Chondrocyte (in vitro differentiated cells): Measurements from ENCODE around the gene STK32B. TPM values are rescaled to one million over a fixed set of nuclear protein-coding genes. Genes with fewer than 3 reads are reported as not detected.

ENCODE experiments used
- DNase-seq: peaks from one replicate; pipeline ENCODE4 v3.0.0; 2021; ENCODE audit warnings: mixed read lengths, low spot score
- H3K27ac Mint-ChIP-seq: one replicate; pipeline ENCODE4 v1.8.0; 2021; ENCODE audit warnings: mild to moderate bottlenecking, moderate library complexity, mixed read lengths; ENCODE audit not compliant: unreplicated experiment
- H3K27me3 Mint-ChIP-seq: 2 replicates; pipeline ENCODE4 v1.8.0; 2021; ENCODE audit warnings: low read depth, mixed read lengths
- H3K36me3 Mint-ChIP-seq: 2 replicates; pipeline ENCODE4 v1.8.0; 2021; ENCODE audit warnings: low read depth, mixed read lengths
- H3K4me1 Mint-ChIP-seq: 2 replicates; pipeline ENCODE4 v1.8.0; 2021; ENCODE audit warnings: low read depth, mild to moderate bottlenecking, mixed read lengths
- H3K4me3 Mint-ChIP-seq: one replicate; pipeline ENCODE4 v1.8.0; 2021; ENCODE audit warnings: mild to moderate bottlenecking, moderate library complexity, mixed read lengths; ENCODE audit not compliant: unreplicated experiment
- H3K9me3 Mint-ChIP-seq: 2 replicates; pipeline ENCODE4 v1.8.0; 2021; ENCODE audit warnings: low read depth, mixed read lengths
- total RNA-seq: library from RNA; stranded (reverse); gene quantifications from 3 replicates; pipeline ENCODE4 v1.2.1, GENCODE V29; 2021
- TF ChIP-seq, protein P1 (sequence below): fragments of 200-600 bp; sonication (generic); IDR thresholded peaks from 2 replicates; pipeline ENCODE4 v1.5.0; 2021; ENCODE audit warnings: antibody characterized with exemption, mild to moderate bottlenecking, moderate library complexity

The STK32B gene
- total RNA-seq, 1 donor from 2014 or later, result 14.2 TPM

DNA sequence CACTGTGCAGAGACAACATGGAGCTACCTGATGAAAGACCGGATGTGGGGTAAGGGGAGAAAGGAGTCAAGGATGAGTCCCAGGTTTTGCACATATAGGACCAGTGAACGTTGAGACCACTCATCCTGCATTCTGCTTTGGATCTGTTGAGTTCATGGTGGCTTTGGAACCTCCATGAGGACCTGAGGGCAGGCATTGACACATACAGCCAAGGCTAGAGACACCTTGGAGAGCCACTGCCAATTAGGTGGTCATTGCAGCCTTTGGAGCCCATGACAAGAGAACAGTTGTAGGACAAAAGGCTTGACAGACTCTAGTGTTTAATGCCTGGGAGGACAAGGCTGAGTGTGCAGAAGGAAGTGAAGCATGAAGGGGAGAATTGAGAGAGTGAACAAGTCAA is 87.9 kb downstream of the STK32B start:
- H3K27ac Mint-ChIP-seq, result no peak overlapping the region
- TF ChIP-seq, protein P1, sequence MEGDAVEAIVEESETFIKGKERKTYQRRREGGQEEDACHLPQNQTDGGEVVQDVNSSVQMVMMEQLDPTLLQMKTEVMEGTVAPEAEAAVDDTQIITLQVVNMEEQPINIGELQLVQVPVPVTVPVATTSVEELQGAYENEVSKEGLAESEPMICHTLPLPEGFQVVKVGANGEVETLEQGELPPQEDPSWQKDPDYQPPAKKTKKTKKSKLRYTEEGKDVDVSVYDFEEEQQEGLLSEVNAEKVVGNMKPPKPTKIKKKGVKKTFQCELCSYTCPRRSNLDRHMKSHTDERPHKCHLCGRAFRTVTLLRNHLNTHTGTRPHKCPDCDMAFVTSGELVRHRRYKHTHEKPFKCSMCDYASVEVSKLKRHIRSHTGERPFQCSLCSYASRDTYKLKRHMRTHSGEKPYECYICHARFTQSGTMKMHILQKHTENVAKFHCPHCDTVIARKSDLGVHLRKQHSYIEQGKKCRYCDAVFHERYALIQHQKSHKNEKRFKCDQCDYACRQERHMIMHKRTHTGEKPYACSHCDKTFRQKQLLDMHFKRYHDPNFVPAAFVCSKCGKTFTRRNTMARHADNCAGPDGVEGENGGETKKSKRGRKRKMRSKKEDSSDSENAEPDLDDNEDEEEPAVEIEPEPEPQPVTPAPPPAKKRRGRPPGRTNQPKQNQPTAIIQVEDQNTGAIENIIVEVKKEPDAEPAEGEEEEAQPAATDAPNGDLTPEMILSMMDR, result no peak
- DNase-seq, result no peak
- peaks cover 3% of the 10 kb centered on the region for H3K36me3 Mint-ChIP-seq
- H3K4me1 Mint-ChIP-seq, result peaks cover 12% of the 10 kb centered on the region
- H3K4me3 Mint-ChIP-seq, result no peak overlapping the region
- H3K27me3 Mint-ChIP-seq, result no peaks in the 10 kb centered on the region
- H3K9me3 Mint-ChIP-seq, result no peaks in the 10 kb centered on the region

DNA sequence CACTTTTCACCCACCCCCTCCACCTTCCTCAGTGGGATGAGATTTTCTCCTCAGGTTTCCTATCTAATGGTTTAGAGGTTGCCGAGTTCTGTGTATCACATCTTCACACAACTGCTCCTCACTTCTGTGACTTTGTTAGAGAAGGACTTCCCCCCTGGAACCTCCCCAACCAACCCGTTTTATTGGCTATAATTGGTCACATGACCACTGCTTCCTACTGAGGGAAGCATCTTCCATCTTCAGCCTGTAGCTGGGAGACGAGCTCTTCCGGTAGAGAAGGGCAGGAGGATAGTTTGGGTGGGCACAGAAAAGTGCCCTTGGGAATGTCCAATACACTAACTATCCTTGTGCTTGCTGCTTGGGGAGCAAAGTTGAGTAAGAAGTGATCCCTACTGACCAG is 90.5 kb downstream of the STK32B start:
- no peak for DNase-seq
- Mint-ChIP-seq H3K36me3 (peaks cover 8% of the 10 kb centered on the region), H3K27ac (no peak overlapping the region), H3K4me3 (no peak overlapping the region), H3K4me1 (peaks cover 12% of the 10 kb centered on the region), H3K27me3 (no peaks in the 10 kb centered on the region), H3K9me3 (peaks cover 4% of the 10 kb centered on the region)
- TF ChIP-seq, protein P1, result no peak

- TF ChIP-seq, protein P1, result peak; percentile 78
- no peak for DNase-seq
- no peaks in the 10 kb centered on the region for H3K27me3 Mint-ChIP-seq
Observed at GRCh38 chr4:5142726-5143125, 91.4 kb downstream of the STK32B start.

GRCh38 chr4:5143306-5143861 is 92.1 kb downstream of the STK32B start:
- H3K4me1 Mint-ChIP-seq, result peaks cover 3% of the 10 kb centered on the region
- H3K27me3 Mint-ChIP-seq, result no peaks in the 10 kb centered on the region
- DNase-seq, result no peak
- H3K36me3 Mint-ChIP-seq, result peaks cover 8% of the 10 kb centered on the region
- H3K27ac Mint-ChIP-seq, result no peak overlapping the region
- H3K9me3 Mint-ChIP-seq, result peaks cover 7% of the 10 kb centered on the region
- H3K4me3 Mint-ChIP-seq, result no peak overlapping the region
- TF ChIP-seq, protein P1, result no peak

More at GRCh38 chr4:5142726-5143125, 91.4 kb downstream of the STK32B start:
- Mint-ChIP-seq H3K4me3 (no peak overlapping the region), H3K4me1 (peaks cover 9% of the 10 kb centered on the region), H3K9me3 (peaks cover 7% of the 10 kb centered on the region), H3K36me3 (peaks cover 8% of the 10 kb centered on the region), H3K27ac (no peak overlapping the region)

GRCh38 chr4:5143940-5144339 is 92.7 kb downstream of the STK32B start:
- no peak for DNase-seq
- TF ChIP-seq, protein P1, result no peak
- H3K36me3 Mint-ChIP-seq, result peaks cover 8% of the 10 kb centered on the region

More at GRCh38 chr4:5143940-5144339, 92.7 kb downstream of the STK32B start:
- H3K4me3 Mint-ChIP-seq, result no peak overlapping the region
- H3K27ac Mint-ChIP-seq, result no peak overlapping the region
- peaks cover 7% of the 10 kb centered on the region for H3K9me3 Mint-ChIP-seq
- H3K27me3 Mint-ChIP-seq, result no peaks in the 10 kb centered on the region
- no peaks in the 10 kb centered on the region for H3K4me1 Mint-ChIP-seq
